GM19351 (cell line): ENCODE measurements around the gene SELENOO.
"Not testable (repeated sequence)": the region's sequence is repeated elsewhere in the genome, so short reads cannot be mapped to it uniquely, and the experiment has no call there.

ENCODE experiments used
- ATAC-seq: cut with Tn5 transposase; IDR thresholded peaks from one replicate; pipeline ENCODE4 v1.9.1; 2021; ENCODE audit warnings: mild to moderate bottlenecking, moderate library complexity; ENCODE audit not compliant: unreplicated experiment

SELENOO gene, protein sequence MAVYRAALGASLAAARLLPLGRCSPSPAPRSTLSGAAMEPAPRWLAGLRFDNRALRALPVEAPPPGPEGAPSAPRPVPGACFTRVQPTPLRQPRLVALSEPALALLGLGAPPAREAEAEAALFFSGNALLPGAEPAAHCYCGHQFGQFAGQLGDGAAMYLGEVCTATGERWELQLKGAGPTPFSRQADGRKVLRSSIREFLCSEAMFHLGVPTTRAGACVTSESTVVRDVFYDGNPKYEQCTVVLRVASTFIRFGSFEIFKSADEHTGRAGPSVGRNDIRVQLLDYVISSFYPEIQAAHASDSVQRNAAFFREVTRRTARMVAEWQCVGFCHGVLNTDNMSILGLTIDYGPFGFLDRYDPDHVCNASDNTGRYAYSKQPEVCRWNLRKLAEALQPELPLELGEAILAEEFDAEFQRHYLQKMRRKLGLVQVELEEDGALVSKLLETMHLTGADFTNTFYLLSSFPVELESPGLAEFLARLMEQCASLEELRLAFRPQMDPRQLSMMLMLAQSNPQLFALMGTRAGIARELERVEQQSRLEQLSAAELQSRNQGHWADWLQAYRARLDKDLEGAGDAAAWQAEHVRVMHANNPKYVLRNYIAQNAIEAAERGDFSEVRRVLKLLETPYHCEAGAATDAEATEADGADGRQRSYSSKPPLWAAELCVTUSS

GRCh38 chr22:50200461-50201190 lies at the start of gene SELENOO:
Gene SELENOO (plus strand): TSS chr22:50201011. CDS start chr22:50201037, 26 bp downstream.
- ATAC-seq: peak; percentile 68

DNA sequence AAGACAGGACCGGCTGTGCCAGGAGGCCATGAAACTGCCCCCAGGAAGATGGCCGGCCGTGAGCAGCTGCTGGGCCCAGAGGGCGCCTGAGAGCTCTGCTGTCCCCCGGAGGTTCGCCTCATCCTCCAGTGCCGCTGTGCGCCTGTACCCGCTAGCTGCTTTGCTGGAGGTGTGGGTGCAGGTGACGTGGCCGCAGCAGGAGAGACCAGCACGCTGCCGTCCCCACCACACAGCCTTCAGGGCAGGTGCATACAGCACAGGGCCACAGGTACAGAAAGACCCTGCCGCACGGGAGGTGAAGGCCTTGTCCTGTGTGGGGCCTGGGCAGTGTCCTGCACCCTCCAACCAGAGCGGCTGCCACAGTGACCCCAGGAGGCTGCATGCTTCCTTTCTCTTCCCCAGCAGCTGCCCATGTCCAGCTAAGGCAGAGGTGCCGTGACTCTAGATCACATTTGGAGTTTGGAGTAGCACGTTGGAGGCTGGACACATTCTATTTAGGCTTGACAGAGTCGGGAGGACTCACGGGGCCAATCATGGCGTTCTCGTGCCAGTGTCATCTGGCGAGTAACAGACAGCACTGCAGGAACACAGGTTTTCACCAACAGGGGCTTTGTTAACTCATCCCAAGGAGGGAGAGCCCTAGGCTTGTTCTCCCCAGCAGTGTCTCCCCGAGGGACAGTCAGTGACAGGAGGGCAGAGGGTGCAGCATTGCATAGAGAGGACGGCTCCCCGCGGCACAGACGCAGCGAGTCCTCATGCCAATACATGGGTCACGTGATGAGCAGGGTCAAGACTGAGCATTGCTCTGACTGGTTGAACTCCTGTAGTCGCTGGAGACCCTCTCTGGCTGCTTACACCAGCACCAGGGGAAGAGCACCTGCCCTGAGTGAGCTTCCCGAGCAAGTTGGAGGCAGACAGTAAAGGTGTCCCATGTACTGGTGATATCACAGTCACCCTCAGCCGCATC lies 49.0 kb upstream of the SELENOO start:
- ATAC-seq: no peak

DNA sequence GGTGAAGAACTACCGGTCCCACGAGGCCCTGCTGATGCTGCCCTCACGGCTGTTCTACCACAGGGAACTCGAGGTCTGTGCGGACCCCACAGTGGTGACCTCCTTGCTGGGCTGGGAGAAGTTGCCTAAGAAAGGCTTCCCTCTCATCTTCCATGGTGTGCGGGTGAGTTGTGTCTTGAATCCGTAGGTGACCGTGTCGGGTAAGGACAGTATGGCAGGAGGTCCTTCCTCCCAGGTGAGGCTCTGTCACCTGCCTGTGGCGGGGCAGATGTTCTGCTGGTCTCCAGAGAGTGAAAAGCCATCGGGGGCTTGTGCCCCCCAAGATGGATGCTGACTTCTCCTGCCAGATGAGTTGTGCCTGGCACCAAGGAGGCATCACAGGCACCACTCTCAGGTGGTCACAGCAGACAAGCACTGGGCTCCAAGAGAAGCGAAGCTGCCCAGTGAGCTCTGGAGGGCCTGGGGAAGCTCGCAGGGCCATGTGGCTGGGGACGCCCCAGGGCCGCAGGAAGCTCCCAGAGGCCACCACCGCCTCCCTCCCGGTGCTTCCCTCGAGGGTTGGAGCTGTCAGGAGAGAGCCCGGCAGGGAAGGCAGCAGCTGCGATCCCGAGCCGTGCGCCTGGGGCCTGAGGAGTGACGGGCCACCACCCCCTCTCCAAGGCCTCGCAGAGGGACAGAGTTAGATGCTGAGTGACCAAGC lies 47.6 kb upstream of the SELENOO start:
- no peak for ATAC-seq

DNA sequence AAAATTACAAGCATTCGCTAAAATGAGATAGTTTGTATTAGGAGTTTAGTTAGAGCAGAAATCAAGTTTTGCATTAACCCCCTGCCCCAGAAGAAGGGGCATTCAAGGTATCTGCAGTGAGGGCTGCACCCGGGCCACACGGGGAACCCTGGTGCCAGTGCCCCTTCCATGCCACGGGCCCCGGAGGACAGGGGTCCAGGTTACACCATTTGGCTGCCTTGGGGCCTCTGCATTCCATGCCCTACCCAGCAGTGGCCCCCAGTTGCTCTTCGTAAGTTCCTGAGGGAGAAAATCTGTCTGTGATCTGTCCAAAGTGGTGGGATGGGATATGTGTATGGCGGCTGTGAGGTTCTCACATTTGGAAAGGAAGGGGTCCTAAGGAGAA lies 47.1 kb upstream of the SELENOO start:
- no peak for ATAC-seq

- ATAC-seq: no peak
Measured at GRCh38 chr22:50157709-50158375, 43.0 kb upstream of the SELENOO start.

DNA sequence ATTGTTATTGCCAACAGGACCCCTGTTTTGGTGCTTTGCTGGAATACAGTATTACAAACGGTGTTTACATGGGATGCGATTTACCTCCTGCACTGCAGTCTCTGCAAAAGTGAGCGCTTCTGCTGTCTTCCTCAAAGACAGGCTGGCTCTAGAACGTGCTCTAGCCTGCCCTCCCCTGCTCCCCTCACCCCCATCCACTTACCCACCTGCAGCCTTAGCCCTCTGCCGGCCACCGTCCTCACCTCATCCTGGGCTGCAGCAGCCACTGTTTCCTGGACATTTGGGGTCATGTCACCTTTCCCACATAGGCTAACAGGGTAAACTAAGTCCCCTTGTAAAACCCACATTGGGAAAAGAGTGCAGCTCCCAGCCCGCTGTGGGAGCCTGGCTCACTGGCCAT lies 39.9 kb upstream of the SELENOO start:
- no peak for ATAC-seq

- no peak for ATAC-seq
Measured at GRCh38 chr22:50161508-50162390, 39.1 kb upstream of the SELENOO start.

GRCh38 chr22:50162391-50162956 lies 38.3 kb upstream of the SELENOO start:
- no peak for ATAC-seq

DNA sequence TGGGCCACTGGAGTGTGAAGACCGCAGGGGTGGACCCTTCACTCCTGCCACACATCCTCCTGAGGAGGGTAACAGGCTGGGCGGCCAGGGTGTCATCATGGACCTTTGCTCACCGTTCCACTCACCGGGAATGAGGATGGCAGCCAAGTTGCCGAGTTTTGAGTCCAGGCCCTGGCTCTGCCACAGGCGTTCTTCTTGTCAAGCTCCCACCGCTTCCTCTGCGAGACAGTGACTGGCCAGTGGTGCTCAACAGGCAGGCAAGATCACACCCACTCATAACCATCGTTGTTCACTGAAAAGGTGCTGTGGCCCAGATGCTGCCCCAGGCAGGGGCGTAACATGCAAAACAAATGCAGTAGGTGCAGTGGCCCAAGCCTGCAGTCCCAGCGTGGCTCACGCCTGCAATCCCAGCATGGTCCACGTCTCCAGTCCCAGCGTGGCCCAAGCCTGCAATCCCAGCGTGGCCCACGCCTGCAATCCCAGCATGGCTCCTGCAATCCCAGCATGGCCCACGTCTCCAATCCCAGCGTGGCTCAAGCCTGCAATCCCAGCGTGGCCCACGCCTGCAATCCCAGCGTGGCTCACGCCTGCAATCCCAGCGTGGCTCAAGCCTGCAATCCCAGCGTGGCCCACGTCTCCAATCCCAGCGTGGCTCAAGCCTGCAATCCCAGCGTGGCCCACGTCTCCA lies 35.2 kb upstream of the SELENOO start:
- ATAC-seq: no peak

- ATAC-seq: no peak
Measured at GRCh38 chr22:50167689-50168489, 32.9 kb upstream of the SELENOO start.

DNA sequence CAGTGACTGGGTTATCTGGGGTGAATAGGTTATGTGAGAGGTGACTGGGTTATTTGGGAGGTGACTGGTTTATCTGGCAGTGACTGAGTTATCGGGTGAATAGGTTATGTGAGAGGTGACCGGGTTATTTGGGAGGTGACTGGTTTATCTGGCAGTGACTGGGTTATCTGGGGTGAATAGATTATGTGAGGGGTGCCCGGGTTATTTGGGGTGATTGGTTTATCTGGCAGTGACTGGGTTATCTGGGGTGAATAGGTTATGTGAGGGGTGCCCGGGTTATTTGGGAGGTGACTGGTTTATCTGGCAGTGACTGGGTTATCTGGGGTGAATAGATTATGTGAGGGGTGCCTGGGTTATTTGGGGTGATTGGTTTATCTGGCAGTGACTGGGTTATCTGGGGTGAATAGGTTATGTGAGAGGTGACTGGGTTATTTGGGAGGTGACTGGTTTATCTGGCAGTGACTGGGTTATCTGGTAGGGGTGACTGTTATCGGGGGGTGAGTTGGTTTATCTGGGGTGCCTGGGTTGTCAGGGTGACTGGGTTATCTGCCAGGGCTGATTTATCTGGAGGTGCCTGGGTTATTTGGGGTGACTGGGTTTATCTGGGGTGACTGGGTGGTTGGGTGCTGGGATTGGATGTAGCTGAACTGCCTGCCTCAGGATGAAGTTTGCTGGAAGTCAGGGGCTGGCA lies 32.2 kb upstream of the SELENOO start:
- not testable (repeated sequence) for ATAC-seq

GRCh38 chr22:50169181-50169759 lies 31.5 kb upstream of the SELENOO start:
- ATAC-seq: no peak

DNA sequence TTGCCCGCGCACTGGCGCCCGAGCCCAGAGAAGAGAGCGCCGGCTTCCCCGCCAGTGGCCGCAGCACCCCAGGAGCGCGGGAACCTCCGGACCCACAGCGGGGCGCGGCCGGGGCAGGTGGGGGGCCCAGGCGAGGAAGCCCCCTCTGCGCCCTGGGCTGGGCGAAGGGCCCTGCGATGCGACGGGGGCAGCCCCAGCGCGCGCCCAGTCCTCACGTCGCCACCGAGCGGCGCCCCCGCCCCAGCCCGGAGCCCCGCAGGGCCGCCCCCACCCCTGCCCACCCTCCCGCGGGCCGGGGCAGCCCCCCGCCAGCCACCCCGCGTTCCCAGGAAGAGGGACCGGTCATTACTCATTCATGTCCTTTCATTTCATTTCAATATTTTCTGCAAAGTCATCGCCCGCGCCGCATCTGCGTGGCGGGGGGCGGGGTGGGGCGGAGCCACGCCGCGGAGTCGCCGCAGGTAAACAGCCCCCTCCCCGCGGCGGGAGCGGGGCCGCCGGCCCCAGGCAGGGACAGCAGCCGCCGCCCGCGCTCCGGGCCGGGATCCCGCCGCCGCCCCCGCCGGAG lies 31.0 kb upstream of the SELENOO start:
- ATAC-seq: no peak

DNA sequence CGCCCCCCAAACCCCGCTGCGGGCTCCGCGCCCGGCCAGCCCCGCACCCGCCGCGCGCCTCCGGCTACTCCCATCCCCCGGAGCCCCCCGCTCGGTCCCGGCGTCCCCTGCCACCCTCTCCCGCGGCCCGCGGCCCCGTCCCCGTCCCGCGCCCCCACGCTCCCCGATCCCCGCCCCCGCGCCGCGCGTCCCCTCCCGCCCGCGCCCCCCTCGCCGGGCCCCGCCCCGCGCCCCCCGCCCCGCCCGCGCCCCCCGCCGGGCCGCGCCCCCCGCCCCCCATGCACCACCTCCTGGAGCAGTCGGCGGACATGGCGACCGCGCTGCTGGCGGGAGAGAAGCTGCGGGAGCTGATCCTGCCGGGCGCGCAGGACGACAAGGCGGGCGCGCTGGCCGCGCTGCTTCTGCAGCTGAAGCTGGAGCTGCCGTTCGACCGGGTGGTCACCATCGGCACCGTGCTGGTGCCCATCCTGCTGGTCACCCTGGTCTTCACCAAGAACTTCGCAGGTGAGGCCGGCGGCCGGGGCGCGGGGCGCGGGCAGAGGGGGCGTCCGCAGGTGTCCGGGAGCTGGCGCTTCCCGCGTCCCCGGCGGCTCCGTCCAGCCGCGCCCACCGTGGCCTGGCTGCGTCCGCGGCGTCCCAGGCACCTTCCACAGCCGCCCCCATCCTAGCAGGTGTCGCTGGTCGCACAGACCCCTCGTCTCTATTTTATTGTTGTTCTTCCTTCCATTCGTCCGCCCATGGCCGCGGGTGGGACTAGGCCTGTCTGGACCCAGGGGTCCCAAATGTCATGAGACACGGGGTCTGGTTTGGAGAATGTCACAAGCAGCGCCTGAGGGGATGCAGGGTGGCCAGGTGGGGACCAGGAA lies 30.1 kb upstream of the SELENOO start, which contains the start of gene PANX2:
TSS of gene PANX2 (plus strand) at position 279 of the 866 bp plus-strand sequence. CDS start at position 279, 0 bp downstream.
- no peak for ATAC-seq
